ENCODE results near the gene MLLT1. TPM values are rescaled to one million over a fixed set of nuclear protein-coding genes. Genes with fewer than 3 reads are reported as not detected.
"Not testable (repeated sequence)": the region's sequence is repeated elsewhere in the genome, so short reads cannot be mapped to it uniquely, and the experiment has no call there.

Gene MLLT1
- total and polyA plus RNA-seq, 4 donors, result 2.1 to 15.6 (median 7.3) TPM

DNA sequence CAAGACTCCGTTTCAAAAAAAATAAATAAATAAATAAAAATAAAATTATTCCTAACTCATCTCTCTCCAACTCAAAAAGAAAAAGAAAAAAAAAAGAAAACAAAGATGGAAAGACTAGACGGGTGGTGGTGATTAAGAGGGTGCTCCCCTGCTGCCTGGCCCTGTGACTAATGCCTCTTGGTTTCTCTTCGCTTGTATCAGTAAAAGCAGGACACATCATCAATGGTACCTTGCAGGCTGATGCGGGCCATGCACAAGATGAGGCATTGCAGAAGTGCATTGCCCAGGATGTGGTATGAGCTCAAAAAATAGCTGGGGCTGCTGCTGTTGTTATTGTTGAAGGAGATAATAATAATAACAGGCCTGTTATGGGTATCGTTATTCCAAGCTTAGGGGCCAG is 39.0 kb upstream of the MLLT1 start:
- 79% methylated on average over 5 of the region's 5 CpGs for WGBS
- TF ChIP-seq EGR1 (IDR thresholded peaks at IDR 0.05; ENCODE audit: low read depth in 2 of 2) (no peak), JUND (IDR thresholded peaks at IDR 0.05) (no peak)
- Histone ChIP-seq H3K9ac (ENCODE audit: low read depth in 1 of 2, low read length in 2 of 2) (no peak overlapping the region), H3K36me3 (ENCODE audit: control insufficient read depth in 4 of 4, insufficient read depth in 3 of 4, low read depth in 1 of 4, low read length in 3 of 4) (no peaks in the 10 kb centered on the region), H3K4me3 (ENCODE audit: low read depth in 1 of 3, low read length in 3 of 3) (no peak overlapping the region), H3K27ac (ENCODE audit: low read depth in 1 of 2, low read length in 2 of 2) (no peak overlapping the region), H3K9me3 (ENCODE audit: control insufficient read depth in 4 of 4, low read length in 3 of 4) (no peaks in the 10 kb centered on the region), H3K27me3 (ENCODE audit: control insufficient read depth in 4 of 4, insufficient read depth in 4 of 4, low read length in 3 of 4) (no peaks in the 10 kb centered on the region), H3K4me1 (ENCODE audit: control insufficient read depth in 4 of 4, insufficient read depth in 4 of 4, low read length in 3 of 4) (no peaks in the 10 kb centered on the region)
- no peak for DNase-seq (ENCODE audit: low spot score)

DNA sequence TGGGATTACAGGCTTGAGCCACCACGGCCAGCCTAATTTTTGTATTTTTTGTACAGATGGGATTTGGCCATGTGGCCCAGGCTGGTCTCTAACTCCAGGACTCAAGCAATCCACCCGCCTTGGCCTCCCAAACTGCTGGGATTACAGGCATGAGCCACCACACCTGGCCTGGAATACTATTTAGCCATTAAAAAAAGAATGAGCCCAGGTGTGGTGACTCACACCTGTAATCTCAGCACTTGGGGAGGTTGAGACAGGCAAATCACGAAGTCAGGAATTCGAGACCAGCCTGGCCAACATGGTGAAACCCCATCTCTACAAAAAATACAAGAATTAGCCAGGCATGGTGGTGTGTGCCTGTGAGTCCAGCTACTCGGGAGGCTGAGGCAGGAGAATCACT is 35.9 kb upstream of the MLLT1 start:
- 83% methylated on average over 5 of the region's 5 CpGs for WGBS

DNA sequence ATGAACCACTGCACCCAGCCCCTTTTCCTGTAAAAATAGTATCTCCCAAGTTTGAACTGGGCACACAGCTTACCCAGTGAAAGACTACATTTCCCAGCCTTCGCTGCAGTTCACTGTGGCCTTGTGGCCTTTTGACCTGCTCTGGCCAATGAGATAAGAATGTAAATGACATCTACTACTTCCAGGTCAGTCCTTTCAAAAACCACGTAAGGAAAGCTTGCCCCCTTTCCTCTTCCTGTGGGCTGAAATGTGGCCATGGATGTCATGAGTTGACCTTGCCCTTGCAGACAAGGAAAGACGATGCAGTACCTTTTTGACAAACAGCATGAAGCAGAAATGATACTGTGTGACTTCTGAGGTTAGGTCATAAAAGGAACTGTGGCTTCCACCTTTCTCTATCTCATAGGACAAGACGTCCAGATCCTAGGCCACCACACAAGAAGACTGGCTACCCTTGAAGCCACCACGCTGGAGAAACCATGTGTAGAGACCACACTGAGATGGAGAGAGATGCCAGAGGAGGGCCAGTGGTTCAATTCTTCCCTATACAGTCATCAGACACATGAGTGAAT is 33.7 kb upstream of the MLLT1 start:
- Histone ChIP-seq H3K9me3 (ENCODE audit: control insufficient read depth in 4 of 4, low read length in 3 of 4) (no peaks in the 10 kb centered on the region), H3K36me3 (ENCODE audit: control insufficient read depth in 4 of 4, insufficient read depth in 3 of 4, low read depth in 1 of 4, low read length in 3 of 4) (no peaks in the 10 kb centered on the region), H3K9ac (ENCODE audit: low read depth in 1 of 2, low read length in 2 of 2) (no peak overlapping the region), H3K4me3 (ENCODE audit: low read depth in 1 of 3, low read length in 3 of 3) (no peak overlapping the region), H3K27ac (ENCODE audit: low read depth in 1 of 2, low read length in 2 of 2) (no peak overlapping the region), H3K27me3 (ENCODE audit: control insufficient read depth in 4 of 4, insufficient read depth in 4 of 4, low read length in 3 of 4) (no peaks in the 10 kb centered on the region), H3K4me1 (ENCODE audit: control insufficient read depth in 4 of 4, insufficient read depth in 4 of 4, low read length in 3 of 4) (no peaks in the 10 kb centered on the region)
- TF ChIP-seq, protein P1, sequence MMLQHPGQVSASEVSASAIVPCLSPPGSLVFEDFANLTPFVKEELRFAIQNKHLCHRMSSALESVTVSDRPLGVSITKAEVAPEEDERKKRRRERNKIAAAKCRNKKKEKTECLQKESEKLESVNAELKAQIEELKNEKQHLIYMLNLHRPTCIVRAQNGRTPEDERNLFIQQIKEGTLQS (IDR thresholded peaks at IDR 0.05), result no peak
- TF ChIP-seq NR2F2 (IDR thresholded peaks at IDR 0.05), result no peak
- TF ChIP-seq JUND (IDR thresholded peaks at IDR 0.05), result no peak
- TF ChIP-seq, protein P2, sequence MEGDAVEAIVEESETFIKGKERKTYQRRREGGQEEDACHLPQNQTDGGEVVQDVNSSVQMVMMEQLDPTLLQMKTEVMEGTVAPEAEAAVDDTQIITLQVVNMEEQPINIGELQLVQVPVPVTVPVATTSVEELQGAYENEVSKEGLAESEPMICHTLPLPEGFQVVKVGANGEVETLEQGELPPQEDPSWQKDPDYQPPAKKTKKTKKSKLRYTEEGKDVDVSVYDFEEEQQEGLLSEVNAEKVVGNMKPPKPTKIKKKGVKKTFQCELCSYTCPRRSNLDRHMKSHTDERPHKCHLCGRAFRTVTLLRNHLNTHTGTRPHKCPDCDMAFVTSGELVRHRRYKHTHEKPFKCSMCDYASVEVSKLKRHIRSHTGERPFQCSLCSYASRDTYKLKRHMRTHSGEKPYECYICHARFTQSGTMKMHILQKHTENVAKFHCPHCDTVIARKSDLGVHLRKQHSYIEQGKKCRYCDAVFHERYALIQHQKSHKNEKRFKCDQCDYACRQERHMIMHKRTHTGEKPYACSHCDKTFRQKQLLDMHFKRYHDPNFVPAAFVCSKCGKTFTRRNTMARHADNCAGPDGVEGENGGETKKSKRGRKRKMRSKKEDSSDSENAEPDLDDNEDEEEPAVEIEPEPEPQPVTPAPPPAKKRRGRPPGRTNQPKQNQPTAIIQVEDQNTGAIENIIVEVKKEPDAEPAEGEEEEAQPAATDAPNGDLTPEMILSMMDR (IDR thresholded peaks at IDR 0.05; ENCODE audit: low read depth, low read length, missing input control), result no peak
- TF ChIP-seq FOXA2 (IDR thresholded peaks at IDR 0.05), result no peak
- TF ChIP-seq, protein P3, sequence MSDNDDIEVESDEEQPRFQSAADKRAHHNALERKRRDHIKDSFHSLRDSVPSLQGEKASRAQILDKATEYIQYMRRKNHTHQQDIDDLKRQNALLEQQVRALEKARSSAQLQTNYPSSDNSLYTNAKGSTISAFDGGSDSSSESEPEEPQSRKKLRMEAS (IDR thresholded peaks at IDR 0.05), result no peak
- TF ChIP-seq, protein P4, sequence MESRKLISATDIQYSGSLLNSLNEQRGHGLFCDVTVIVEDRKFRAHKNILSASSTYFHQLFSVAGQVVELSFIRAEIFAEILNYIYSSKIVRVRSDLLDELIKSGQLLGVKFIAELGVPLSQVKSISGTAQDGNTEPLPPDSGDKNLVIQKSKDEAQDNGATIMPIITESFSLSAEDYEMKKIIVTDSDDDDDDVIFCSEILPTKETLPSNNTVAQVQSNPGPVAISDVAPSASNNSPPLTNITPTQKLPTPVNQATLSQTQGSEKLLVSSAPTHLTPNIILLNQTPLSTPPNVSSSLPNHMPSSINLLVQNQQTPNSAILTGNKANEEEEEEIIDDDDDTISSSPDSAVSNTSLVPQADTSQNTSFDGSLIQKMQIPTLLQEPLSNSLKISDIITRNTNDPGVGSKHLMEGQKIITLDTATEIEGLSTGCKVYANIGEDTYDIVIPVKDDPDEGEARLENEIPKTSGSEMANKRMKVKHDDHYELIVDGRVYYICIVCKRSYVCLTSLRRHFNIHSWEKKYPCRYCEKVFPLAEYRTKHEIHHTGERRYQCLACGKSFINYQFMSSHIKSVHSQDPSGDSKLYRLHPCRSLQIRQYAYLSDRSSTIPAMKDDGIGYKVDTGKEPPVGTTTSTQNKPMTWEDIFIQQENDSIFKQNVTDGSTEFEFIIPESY (IDR thresholded peaks at IDR 0.05), result no peak
- no peak for TF ChIP-seq SP1 (IDR thresholded peaks at IDR 0.05)
- no peak for TF ChIP-seq RXRA (IDR thresholded peaks at IDR 0.05)
- no peak for TF ChIP-seq FOXA1 (IDR thresholded peaks at IDR 0.05)
- TF ChIP-seq, protein P5, sequence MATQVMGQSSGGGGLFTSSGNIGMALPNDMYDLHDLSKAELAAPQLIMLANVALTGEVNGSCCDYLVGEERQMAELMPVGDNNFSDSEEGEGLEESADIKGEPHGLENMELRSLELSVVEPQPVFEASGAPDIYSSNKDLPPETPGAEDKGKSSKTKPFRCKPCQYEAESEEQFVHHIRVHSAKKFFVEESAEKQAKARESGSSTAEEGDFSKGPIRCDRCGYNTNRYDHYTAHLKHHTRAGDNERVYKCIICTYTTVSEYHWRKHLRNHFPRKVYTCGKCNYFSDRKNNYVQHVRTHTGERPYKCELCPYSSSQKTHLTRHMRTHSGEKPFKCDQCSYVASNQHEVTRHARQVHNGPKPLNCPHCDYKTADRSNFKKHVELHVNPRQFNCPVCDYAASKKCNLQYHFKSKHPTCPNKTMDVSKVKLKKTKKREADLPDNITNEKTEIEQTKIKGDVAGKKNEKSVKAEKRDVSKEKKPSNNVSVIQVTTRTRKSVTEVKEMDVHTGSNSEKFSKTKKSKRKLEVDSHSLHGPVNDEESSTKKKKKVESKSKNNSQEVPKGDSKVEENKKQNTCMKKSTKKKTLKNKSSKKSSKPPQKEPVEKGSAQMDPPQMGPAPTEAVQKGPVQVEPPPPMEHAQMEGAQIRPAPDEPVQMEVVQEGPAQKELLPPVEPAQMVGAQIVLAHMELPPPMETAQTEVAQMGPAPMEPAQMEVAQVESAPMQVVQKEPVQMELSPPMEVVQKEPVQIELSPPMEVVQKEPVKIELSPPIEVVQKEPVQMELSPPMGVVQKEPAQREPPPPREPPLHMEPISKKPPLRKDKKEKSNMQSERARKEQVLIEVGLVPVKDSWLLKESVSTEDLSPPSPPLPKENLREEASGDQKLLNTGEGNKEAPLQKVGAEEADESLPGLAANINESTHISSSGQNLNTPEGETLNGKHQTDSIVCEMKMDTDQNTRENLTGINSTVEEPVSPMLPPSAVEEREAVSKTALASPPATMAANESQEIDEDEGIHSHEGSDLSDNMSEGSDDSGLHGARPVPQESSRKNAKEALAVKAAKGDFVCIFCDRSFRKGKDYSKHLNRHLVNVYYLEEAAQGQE (IDR thresholded peaks at IDR 0.05), result no peak
- TF ChIP-seq EGR1 (IDR thresholded peaks at IDR 0.05; ENCODE audit: low read depth in 2 of 2), result no peak
- TF ChIP-seq TAF1 (conservative IDR thresholded peaks at IDR 0.05), result no peak
- TF ChIP-seq RAD21 (IDR thresholded peaks at IDR 0.05), result no peak
- TF ChIP-seq YY1 (IDR thresholded peaks at IDR 0.05), result no peak
- TF ChIP-seq GABPA (IDR thresholded peaks at IDR 0.05 in 1 of 2, conservative IDR thresholded peaks at IDR 0.05 in 1 of 2), result no peak
- DNase-seq (ENCODE audit: low spot score), result no peak
- WGBS, result 73% methylated on average over 5 of the region's 5 CpGs

More for the DNA sequence above, 35.9 kb upstream of the MLLT1 start:
- H3K9ac ChIP-seq (ENCODE audit: low read depth in 1 of 2, low read length in 2 of 2); H3K4me1 ChIP-seq (ENCODE audit: control insufficient read depth in 4 of 4, insufficient read depth in 4 of 4, low read length in 3 of 4); H3K27ac ChIP-seq (ENCODE audit: low read depth in 1 of 2, low read length in 2 of 2); DNase-seq (ENCODE audit: low spot score); H3K4me3 ChIP-seq (ENCODE audit: low read depth in 1 of 3, low read length in 3 of 3); H3K36me3 ChIP-seq (ENCODE audit: control insufficient read depth in 4 of 4, insufficient read depth in 3 of 4, low read depth in 1 of 4, low read length in 3 of 4); H3K9me3 ChIP-seq (ENCODE audit: control insufficient read depth in 4 of 4, low read length in 3 of 4); H3K27me3 ChIP-seq (ENCODE audit: control insufficient read depth in 4 of 4, insufficient read depth in 4 of 4, low read length in 3 of 4): not testable (repeated sequence)
